GM08714 (cell line): ENCODE results near the gene CROCC.
"Not testable (repeated sequence)": the region's sequence is repeated elsewhere in the genome, so short reads cannot be mapped to it uniquely, and the experiment has no call there.

Experiments used
- H3K4me3 ChIP-seq: fragments of 200-500 bp; sonication (Bioruptor generic); 2 replicates; pipeline ENCODE4 v1.5.1; 2014; ENCODE audit warnings: mild to moderate bottlenecking, low read length, inconsistent platforms
- ZNF274 ChIP-seq: IDR thresholded peaks from 2 replicates; pipeline ENCODE4 v1.6.1; 2012; ENCODE audit warnings: mild to moderate bottlenecking, low read depth, low read length

The CROCC gene

GRCh38 chr1:16921391-16922185, at the start of gene CROCC:
TSS of gene CROCC (plus strand) at chr1:16921931. CDS start at chr1:16922019, 88 bp downstream.
- no peak for TF ChIP-seq ZNF274
- no peak within 1 kb of the TSS for H3K4me3 ChIP-seq

- H3K4me3 ChIP-seq: not testable (repeated sequence)
These were observed 49.3 kb upstream of the CROCC start for GRCh38 chr1:16872152-16873075.

GRCh38 chr1:16873076-16873879, 48.5 kb upstream of the CROCC start:
- not testable (repeated sequence) for H3K4me3 ChIP-seq

GRCh38 chr1:16874968-16875765, 46.6 kb upstream of the CROCC start:
- not testable (repeated sequence) for H3K4me3 ChIP-seq

- not testable (repeated sequence) for H3K4me3 ChIP-seq
These were observed 40.0 kb upstream of the CROCC start for GRCh38 chr1:16881742-16882141.

GRCh38 chr1:16882986-16883385, 38.7 kb upstream of the CROCC start:
- no peak for TF ChIP-seq ZNF274
- no peak overlapping the region for H3K4me3 ChIP-seq

GRCh38 chr1:16884487-16884886, 37.2 kb upstream of the CROCC start:
- not testable (repeated sequence) for H3K4me3 ChIP-seq

- H3K4me3 ChIP-seq: no peak overlapping the region
- TF ChIP-seq ZNF274: no peak
These were observed 34.7 kb upstream of the CROCC start for GRCh38 chr1:16886860-16887605.

- peak overlapping the region; percentile 6; the same call in 1 of the 2 replicates for H3K4me3 ChIP-seq
- TF ChIP-seq ZNF274: no peak
These were observed 32.6 kb upstream of the CROCC start for GRCh38 chr1:16888860-16889816.

- not testable (repeated sequence) for H3K4me3 ChIP-seq
These were observed 31.2 kb upstream of the CROCC start for GRCh38 chr1:16890539-16891021.

GRCh38 chr1:16891057-16891456, 30.7 kb upstream of the CROCC start:
- H3K4me3 ChIP-seq: not testable (repeated sequence)

GRCh38 chr1:16892978-16893525, 28.7 kb upstream of the CROCC start:
- not testable (repeated sequence) for H3K4me3 ChIP-seq

GRCh38 chr1:16893796-16894195, 27.9 kb upstream of the CROCC start:
- not testable (repeated sequence) for H3K4me3 ChIP-seq

- not testable (repeated sequence) for H3K4me3 ChIP-seq
These were observed 27.4 kb upstream of the CROCC start for GRCh38 chr1:16894338-16894737.

- peak overlapping the region; percentile 61 for H3K4me3 ChIP-seq
These were observed 26.5 kb upstream of the CROCC start for GRCh38 chr1:16895233-16895597.

- peak within 1 kb of the TSS; percentile 61 for H3K4me3 ChIP-seq
These were observed 26.0 kb upstream of the CROCC start, which contains the start of gene RNU1-2 for GRCh38 chr1:16895598-16896315. TSS of gene RNU1-2 (plus strand) at chr1:16895980.
